Motor neuron (in vitro differentiated cells): ENCODE data around the gene CBX5. TPM values are rescaled to one million over a fixed set of nuclear protein-coding genes. Genes with fewer than 3 reads are reported as not detected.

Experiments
- ATAC-seq, 8 experiments: fragments of 200-7000 bp; cut with Tn5 transposase; replicated peaks in 6 of 8; 2 replicates each; pipeline ENCODE4 v1.8.0; 2021; ENCODE audit warnings: mild to moderate bottlenecking in 8 of 8, moderate library complexity in 8 of 8
- H3K27ac ChIP-seq, 2 donors: fragments of 250-450 bp; sonication (Bioruptor Pico); 2 replicates each; pipeline ENCODE4 v1.9.0; 2021; ENCODE audit warnings: antibody characterized with exemption in 2 of 2, mild to moderate bottlenecking in 2 of 2, moderate library complexity in 1 of 2
- H3K4me1 ChIP-seq, 2 donors: fragments of 250-450 bp; sonication (Bioruptor Pico); replicated peaks in 1 of 2; 2 replicates each; pipeline ENCODE4 v1.6.1; 2021; ENCODE audit warnings: antibody characterized with exemption in 2 of 2, mild to moderate bottlenecking in 2 of 2, moderate library complexity in 1 of 2
- H3K4me3 ChIP-seq, 5 donors: fragments of 250-450 bp; sonication (Bioruptor Pico); 2 replicates each; pipeline ENCODE4 v1.9.0; 2021; ENCODE audit warnings: antibody characterized with exemption in 5 of 5, mild to moderate bottlenecking in 5 of 5, moderate library complexity in 4 of 5
- WGBS, 10 experiments: fragments of 450-650 bp; shearing (Covaris generic); methylation state at CpG; one replicate each; pipeline ENCODE4 v1.0.0; 2022; 5-methylcytosine and 5-hydroxymethylcytosine counted together
- in situ Hi-C, 9 experiments: fragments of 400-800 bp; cut with MboI; loops; one replicate each; pipeline ENCODE4 v1.15.0; 2021; ENCODE audit warnings: low sequenced_read_pairs in 9 of 9, low pct_unique_long_range_greater_than_20kb in 2 of 9; ENCODE audit not compliant: unreplicated experiment in 9 of 9
- total RNA-seq, 8 experiments: library from RNA; unstranded; fragments of 300-600 nt; gene quantifications; 2 replicates each; pipeline versions ENCODE4 v1.2.3 to v1.2.4, GENCODE V29; 2022

Gene CBX5
- total RNA-seq, 8 experiments from 2014 or later = 20.8 to 172 (median 79.4) TPM

DNA sequence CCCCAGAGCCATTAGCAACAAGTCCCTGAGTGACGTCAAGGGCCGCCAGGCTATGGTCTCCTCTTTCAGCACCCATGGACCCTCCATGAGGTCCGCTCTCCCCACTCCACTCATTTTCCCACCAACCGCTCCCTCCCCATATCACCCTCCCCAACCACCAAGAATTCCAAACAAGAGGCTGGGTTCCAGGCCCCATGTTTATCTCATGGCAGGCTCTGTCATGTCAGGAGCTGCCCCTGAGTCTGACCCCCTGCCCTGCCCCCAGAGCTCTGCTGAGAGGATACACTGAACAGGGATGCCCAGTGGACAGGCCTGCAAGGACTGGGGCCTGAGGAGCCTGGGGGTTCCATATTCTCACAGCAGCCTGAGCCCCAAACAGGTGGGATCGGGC lies 69.5 kb downstream of the CBX5 start:
- peaks cover 0 to 11% of the 10 kb centered on the region in 2 donors for H3K4me1 ChIP-seq
- no peak overlapping the region for H3K27ac ChIP-seq
- no peak for ATAC-seq
- in situ Hi-C loops = loop anchor here in 4 of 9 experiments (25.0 kb wide), 2 partner anchors 152 to 448 kb away; partner anchors contain the start of genes CISTR (in 3 of the 4) and GPR84 (in 1 of the 4)
- no peak overlapping the region for H3K4me3 ChIP-seq
- WGBS, 10 experiments = 50 to 100% (median 77%) methylated on average over 1 to 2 of the region's 5 CpGs; no CpG with 5 or more reads in 6 of the 10 experiments

DNA sequence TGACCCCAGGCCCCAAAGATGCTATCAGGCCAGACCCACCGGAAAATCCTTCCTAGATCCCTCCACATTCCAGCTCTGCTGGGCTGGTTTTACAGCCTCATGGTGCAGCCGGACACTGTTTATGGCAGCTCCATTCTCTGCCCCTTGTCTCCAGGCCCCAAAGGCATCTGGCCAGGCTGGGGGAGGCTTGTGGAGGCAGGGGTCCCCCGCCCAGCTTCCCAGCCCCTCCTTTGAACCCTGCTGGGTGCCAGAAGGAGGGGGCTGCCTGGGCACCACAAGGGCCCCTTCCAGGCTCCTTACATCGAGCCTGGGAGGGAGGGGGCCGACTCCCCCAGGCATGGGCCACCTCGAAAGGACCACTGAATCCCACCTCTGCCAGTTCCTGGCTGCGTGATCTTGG lies 71.3 kb downstream of the CBX5 start:
- whole genome bisulfite sequencing, 10 experiments = 60% methylated on average over 2 of the region's 7 CpGs; no CpG with 5 or more reads in 9 of the 10 experiments
- no peak overlapping the region for H3K4me3 ChIP-seq
- H3K27ac ChIP-seq = no peak overlapping the region
- H3K4me1 ChIP-seq = peaks cover 0 to 14% of the 10 kb centered on the region in 2 donors
- ATAC-seq = no peak
- in situ Hi-C loops = loop anchor here in 6 of 9 experiments (10.0 to 25.0 kb wide), 4 partner anchors 154 to 446 kb away; partner anchors contain the start of genes CISTR (in 3 of the 6), HOXC6 (in 2 of the 6), GPR84 (in 1 of the 6) and HOXC8 (in 1 of the 6)

DNA sequence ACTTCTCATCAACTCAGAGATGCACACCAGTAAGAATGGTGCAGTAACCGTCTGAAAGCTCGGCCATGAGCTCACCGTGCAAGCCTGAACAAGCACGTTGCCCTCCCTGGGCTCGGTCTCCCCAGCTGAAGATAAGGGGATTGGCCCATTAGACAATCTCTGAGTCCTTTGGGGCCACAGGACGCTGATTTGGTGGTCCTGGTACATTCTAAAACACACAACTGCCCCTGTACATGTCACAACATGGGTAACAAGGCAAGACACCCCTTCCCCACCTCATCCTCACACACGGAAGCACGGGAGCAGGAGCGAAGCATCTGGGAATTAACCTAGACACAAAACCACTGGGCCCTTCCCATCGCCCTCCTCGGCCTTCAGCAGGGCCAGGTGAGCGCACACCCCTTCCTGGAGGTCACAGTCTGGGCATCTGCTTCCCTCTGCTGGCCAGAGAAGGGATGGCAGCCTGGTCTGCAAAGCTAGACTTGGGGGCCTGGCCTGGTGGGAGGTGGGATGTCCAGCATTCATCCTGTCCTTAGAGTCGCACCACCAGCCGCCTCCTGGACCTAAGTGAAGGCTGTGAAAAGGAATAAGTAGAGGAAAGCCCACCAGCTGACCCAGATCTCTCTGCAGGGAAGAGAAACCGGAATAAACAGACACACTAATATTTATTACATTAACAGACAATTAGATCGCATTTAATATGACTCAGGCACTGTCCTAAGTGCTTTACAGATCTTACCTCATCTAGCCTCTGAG lies 72.2 kb downstream of the CBX5 start:
- Histone ChIP-seq H3K4me1 (peaks cover 0 to 14% of the 10 kb centered on the region in 2 donors), H3K27ac (no peak overlapping the region), H3K4me3 (no peak overlapping the region)
- in situ Hi-C loops = loop anchor here in 6 of 9 experiments (10.0 to 25.0 kb wide), 4 partner anchors 155 to 445 kb away; partner anchors contain the start of genes CISTR (in 3 of the 6), HOXC6 (in 2 of the 6), GPR84 (in 1 of the 6) and HOXC8 (in 1 of the 6)
- ATAC-seq = peak; percentile 91 to 99 (median 94)
- WGBS, 10 experiments = 0 to 100% (median 21%) methylated on average over 1 to 12 of the region's 16 CpGs; no CpG with 5 or more reads in 4 of the 10 experiments

DNA sequence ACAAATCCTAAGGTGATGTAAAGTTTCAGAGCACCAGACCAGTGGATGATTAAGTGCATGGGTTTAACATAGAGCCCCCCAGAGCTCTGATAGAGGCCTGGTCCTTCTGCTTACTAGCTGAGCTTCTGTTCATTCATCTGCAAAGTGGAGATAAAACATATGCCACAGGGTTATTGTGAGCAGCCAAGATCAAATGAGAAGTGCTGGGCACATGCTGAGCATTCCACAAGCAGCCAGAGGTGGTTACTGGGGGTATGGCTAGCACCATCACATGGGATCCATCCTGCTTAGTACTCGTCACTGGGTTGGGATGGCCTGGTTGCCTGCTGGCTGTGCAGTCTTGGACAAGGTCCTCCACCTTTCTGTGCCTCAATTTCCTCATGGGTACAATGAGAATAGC lies 73.1 kb downstream of the CBX5 start:
- in situ Hi-C loops = loop anchor here in 6 of 9 experiments (10.0 to 25.0 kb wide), 4 partner anchors 156 to 444 kb away; partner anchors contain the start of genes CISTR (in 3 of the 6), HOXC6 (in 2 of the 6), GPR84 (in 1 of the 6) and HOXC8 (in 1 of the 6)
- H3K4me3 ChIP-seq = no peak overlapping the region

DNA sequence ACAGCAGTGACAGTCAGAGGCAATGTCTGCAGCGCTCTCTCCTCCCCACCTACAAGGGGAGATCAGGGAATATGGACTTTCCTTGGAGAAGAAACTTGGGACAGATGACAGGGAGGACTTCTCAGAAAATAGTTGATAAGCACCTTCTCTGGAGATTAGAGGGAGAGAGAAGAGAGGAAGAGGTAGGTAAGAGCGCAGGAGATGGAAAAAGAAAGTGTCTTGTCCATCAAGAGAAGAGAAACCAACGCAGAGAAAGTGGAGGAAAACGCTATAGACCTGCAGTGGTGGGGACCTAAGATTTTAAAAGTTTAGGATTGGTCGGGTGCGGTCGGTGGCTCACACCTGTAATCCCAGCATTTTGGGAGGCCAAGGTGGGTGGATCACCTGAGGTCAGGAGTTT lies 75.6 kb downstream of the CBX5 start:
- Histone ChIP-seq H3K27ac (no peak overlapping the region), H3K4me3 (no peak overlapping the region), H3K4me1 (peaks cover 6 to 19% of the 10 kb centered on the region in 2 donors)
- in situ Hi-C loops = loop anchor here in 7 of 9 experiments (5.0 to 25.0 kb wide), 5 partner anchors 158 to 442 kb away; partner anchors contain the start of genes CISTR (in 3 of the 7), HOXC6 (in 2 of the 7), GPR84 (in 1 of the 7) and HOXC5 (in 1 of the 7)
- WGBS, 10 experiments = 50 to 100% (median 73%) methylated on average over 1 to 7 of the region's 7 CpGs
- no peak for ATAC-seq

More for the DNA sequence above, 73.1 kb downstream of the CBX5 start:
- Histone ChIP-seq H3K27ac (no peak overlapping the region), H3K4me1 (peaks cover 0 to 14% of the 10 kb centered on the region in 2 donors)
- 0 to 57% (median 33%) methylated on average over 1 of the region's 1 CpG; no CpG with 5 or more reads in 7 of the 10 experiments for WGBS, 10 experiments
- no peak for ATAC-seq

DNA sequence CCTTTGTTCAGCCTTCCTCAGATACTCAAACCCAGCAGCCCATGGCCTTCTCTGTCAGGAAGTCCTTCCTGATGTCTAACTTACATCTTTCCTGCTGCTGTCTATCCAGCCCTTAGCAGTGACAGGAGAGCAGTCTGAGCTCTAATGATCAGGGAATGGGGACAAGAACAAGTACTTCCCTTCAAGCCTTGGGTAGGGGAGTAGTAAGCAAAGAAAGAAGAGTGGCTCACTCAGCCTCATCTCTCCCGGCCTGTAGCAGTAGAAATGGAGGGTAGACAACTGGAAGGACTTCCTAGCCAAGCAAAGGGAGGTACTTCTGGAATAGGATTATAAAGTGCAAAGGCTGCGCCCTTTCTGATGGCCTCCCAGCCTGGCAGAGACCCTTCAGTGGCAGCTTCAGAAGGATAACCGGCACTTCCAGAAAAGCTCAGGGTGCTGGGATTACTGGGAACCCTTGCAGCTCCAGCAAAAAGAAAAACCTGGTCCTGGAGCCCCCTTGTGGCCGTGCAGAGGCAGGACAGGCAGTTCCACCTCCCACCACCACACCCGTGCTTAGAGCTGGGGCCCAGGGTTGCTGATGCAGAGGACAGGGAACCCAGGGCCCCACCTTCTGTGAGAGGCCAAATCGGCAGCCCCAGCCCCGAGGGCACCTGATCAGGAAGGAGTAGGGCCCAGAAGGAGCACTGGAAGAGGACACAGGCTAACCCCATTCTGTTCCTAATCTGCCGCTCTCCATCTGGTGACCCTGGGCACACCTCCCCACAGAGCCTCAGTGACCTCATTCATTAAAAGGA lies 78.7 kb downstream of the CBX5 start:
- H3K4me1 ChIP-seq = peaks cover 28 to 33% of the 10 kb centered on the region in 2 donors
- H3K4me3 ChIP-seq = no peak overlapping the region
- 0 to 100% (median 30%) methylated on average over 1 to 3 of the region's 8 CpGs; no CpG with 5 or more reads in 3 of the 10 experiments for WGBS, 10 experiments
- in situ Hi-C loops = loop anchor here in 7 of 9 experiments (5.0 to 25.0 kb wide), 5 partner anchors 161 to 439 kb away; partner anchors contain the start of genes CISTR (in 3 of the 7), HOXC6 (in 2 of the 7), GPR84 (in 1 of the 7) and HOXC5 (in 1 of the 7)
- peak; percentile 56 to 80 (median 74) for ATAC-seq
- no peak overlapping the region for H3K27ac ChIP-seq

DNA sequence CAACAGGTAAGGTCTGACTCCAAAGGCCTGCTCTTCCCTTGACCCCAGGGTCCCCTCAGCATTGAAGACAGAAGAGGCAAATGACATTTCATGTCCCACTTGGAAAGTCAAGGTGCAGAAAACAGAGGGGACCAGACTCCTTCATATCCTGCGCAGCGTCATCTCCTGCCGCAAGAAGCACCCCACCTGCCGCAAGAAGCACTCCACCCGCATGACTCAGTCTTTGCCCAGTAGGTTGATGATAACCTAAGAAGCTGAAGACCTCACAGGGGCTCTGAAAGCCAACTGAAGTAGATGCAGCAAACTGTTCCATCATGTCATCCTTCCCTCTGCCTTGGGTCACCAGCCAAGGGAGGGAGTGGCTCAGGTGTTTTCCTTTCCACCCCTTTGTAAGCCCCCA lies 79.5 kb downstream of the CBX5 start:
- no peak for ATAC-seq
- WGBS, 10 experiments = 83 to 100% (median 96%) methylated on average over 1 to 5 of the region's 5 CpGs; no CpG with 5 or more reads in 5 of the 10 experiments
- in situ Hi-C loops = loop anchor here in 7 of 9 experiments (5.0 to 25.0 kb wide), 5 partner anchors 162 to 438 kb away; partner anchors contain the start of genes CISTR (in 3 of the 7), HOXC6 (in 2 of the 7), GPR84 (in 1 of the 7) and HOXC5 (in 1 of the 7)
- Histone ChIP-seq H3K4me1 (peaks cover 30 to 32% of the 10 kb centered on the region in 2 donors), H3K4me3 (no peak overlapping the region), H3K27ac (no peak overlapping the region)

DNA sequence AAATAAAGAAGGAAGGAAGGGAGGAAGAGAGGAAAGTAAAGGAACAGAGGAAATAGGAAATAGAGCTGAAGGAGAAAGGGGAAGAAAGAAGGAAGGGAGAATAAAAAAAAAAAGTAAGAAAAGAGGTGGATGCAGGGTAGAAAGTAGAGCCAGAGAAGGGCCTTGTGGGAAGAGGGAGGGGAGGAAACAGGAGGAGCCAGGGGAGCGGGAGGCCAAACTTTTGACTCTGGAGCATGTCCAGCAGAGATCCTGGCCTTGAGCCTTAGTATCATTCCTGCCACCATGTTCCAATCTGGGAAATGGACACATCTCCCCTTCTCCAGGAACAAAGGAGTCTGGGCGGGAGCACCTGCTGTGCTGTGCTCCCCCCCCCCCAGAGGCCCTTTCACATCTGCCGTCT lies 80.0 kb downstream of the CBX5 start:
- no peak overlapping the region for H3K27ac ChIP-seq
- in situ Hi-C loops = loop anchor here (5.0 to 25.0 kb wide), 6 partner anchors 162 to 438 kb away; partner anchors contain the start of genes HOXC6 (in 6 of the 9), CISTR (in 3 of the 9), HOXC5 (in 2 of the 9) and GPR84 (in 1 of the 9)
- no peak for ATAC-seq
- 49 to 100% (median 87%) methylated on average over 1 to 2 of the region's 3 CpGs; no CpG with 5 or more reads in 4 of the 10 experiments for WGBS, 10 experiments
- no peak overlapping the region for H3K4me3 ChIP-seq
- peaks cover 32 to 37% of the 10 kb centered on the region in 2 donors for H3K4me1 ChIP-seq

DNA sequence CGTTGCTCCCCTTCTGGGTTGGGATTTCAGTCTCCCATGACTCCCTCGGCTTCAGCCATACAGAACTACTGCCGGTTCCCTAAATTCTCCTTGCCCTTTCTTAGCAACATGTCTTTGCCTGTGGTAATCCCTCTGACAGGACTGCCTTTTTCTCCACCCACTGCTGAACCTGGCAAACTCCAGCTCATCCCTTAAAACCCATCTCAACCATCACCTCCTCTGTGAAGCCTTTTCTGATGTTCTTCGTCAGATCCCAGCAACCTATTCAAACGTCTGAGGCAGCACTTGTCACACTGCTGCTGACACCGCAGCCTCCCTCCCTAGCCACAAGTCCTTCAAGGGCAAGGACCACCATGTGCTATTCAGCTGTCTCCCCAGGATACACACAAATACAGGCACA lies 80.9 kb downstream of the CBX5 start:
- Histone ChIP-seq H3K4me1 (peaks cover 39 to 43% of the 10 kb centered on the region in 2 donors), H3K27ac (no peak overlapping the region), H3K4me3 (no peak overlapping the region)
- 43 to 100% (median 67%) methylated on average over 1 to 6 of the region's 6 CpGs; no CpG with 5 or more reads in 4 of the 10 experiments for WGBS, 10 experiments
- ATAC-seq = no peak
- in situ Hi-C loops = loop anchor here in 4 of 9 experiments (10.0 to 25.0 kb wide), 2 partner anchors 162 to 174 kb away; partner anchors contain the start of genes HOXC6 (in 4 of the 4) and HOXC5 (in 1 of the 4)

DNA sequence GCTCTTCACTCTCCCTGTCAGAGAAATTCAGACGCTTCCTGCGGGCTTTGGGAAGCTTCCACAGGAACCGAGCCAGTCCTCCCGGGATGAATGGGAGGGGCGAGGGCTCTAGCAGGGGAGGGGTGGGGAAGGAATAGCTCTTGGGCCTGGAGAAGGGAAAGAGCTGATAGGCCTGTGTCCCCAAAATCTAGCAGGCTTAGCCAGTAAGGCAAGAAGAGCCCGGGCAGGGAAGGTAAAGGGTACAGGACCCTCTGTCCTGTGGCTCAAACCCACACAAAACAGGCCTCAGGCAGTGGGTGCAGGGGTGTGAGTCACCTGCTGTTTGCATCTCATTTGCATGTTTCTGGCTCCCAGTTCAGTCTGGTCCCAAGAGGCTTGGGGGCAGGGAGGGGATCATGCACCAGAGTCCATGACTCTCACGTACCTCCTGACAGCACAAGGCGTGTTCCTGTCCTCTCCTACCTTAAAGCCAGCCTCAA lies 82.5 kb downstream of the CBX5 start:
- peak in 4 of 8 experiments; percentile 6 to 59 (median 52) for ATAC-seq

DNA sequence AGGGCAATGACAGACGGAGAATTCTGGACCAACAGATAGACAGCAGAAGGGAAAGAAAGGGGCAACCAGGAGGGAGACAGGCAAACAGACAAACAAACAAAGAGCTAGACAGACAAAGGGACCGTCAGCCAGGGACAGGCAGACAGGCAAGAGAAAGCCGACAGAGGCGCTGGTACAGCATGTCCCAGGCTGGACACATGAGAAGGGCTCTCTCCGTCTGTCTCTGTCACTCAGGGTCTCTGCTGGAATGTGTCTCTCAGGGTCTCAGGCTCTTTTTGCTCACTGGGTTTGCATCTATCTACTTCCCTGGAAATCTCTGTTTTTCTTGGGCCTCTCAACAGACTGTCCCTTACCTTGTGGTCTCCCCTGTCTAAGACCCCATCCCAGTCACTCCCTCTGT lies 82.9 kb downstream of the CBX5 start:
- ATAC-seq = no peak
- no peak overlapping the region for H3K4me3 ChIP-seq
- peak overlapping the region; percentile 64 to 93 for H3K27ac ChIP-seq
- WGBS, 10 experiments = 13 to 100% (median 49%) methylated on average over 1 to 5 of the region's 5 CpGs; no CpG with 5 or more reads in 4 of the 10 experiments
- in situ Hi-C loops = loop anchor here in 4 of 9 experiments (10.0 to 25.0 kb wide), 2 partner anchors 160 to 172 kb away; partner anchors contain the start of genes HOXC6 (in 4 of the 4) and HOXC5 (in 1 of the 4)
- peaks cover 48 to 50% of the 10 kb centered on the region in 2 donors for H3K4me1 ChIP-seq

More for the DNA sequence above, 82.5 kb downstream of the CBX5 start:
- 0 to 96% (median 40%) methylated on average over 1 to 2 of the region's 8 CpGs; no CpG with 5 or more reads in 3 of the 10 experiments for WGBS, 10 experiments
- peaks cover 48 to 50% of the 10 kb centered on the region in 2 donors for H3K4me1 ChIP-seq
- no peak overlapping the region for H3K4me3 ChIP-seq
- in situ Hi-C loops = loop anchor here in 4 of 9 experiments (10.0 to 25.0 kb wide), 2 partner anchors 160 to 173 kb away; partner anchors contain the start of genes HOXC6 (in 4 of the 4) and HOXC5 (in 1 of the 4)
- H3K27ac ChIP-seq = peak overlapping the region; percentile 64 to 93
